Measurements from ENCODE around the gene ANAPC2. TPM values are rescaled to one million over a fixed set of nuclear protein-coding genes. Genes with fewer than 3 reads are reported as not detected.

Gene ANAPC2
- polyA plus RNA-seq, 2 of the 4 experiments (the other 2 are of a cell fraction): 17.5 to 40.7 TPM

DNA sequence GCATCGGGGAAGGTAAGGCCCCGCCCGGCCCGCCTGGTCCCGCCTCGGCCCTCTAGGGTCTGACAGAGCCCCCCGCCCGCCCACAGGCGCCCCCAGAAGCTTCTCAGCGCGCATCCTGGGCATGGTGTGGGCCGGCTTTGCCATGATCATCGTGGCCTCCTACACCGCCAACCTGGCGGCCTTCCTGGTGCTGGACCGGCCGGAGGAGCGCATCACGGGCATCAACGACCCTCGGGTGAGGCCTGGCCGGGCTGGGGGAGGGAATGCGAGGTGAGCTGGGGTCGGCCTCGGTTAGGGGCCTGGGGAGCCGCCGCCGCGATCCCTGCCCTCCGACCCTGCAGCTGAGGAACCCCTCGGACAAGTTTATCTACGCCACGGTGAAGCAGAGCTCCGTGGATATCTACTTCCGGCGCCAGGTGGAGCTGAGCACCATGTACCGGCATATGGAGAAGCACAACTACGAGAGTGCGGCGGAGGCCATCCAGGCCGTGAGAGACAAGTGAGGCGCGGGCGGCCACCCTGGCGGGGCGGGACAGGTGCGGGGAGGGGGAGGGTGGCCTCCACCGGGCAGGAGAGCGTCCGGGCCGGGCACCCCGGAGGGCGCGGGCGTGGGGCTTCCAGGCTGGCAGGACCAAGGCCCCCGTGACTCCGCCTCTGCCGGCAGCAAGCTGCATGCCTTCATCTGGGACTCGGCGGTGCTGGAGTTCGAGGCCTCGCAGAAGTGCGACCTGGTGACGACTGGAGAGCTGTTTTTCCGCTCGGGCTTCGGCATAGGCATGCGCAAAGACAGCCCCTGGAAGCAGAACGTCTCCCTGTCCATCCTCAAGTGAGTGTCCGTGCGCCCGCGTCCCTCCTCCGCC, 25.6 kb downstream of the ANAPC2 start:
- DNase-seq (ENCODE audit: low read depth in 1 of 2, low spot score in 1 of 2) (peak in 1 of 2 experiments; percentile 76), FAIRE-seq (no peak), ATAC-seq (peak; percentile 25 to 60; a peak in 5 of 6 replicates)
- Histone ChIP-seq H3K4me1 (peaks cover 29% of the 10 kb centered on the region), H3K4me3 (peak overlapping the region; percentile 38), H3K9me3 (no peaks in the 10 kb centered on the region), H3K4me2 (peak overlapping the region; percentile 76), H3K27ac (peak overlapping the region; percentile 54 to 85)
- ChIA-PET POLR2A (interaction anchor here (0.6 to 2.1 kb wide), 8 partner anchors 13 to 78 kb away, joined by 3 to 9 read pairs (median 4); partner anchors contain the start of genes RNF224, TPRN and TUBB4B), CTCF (interaction anchor here (0.7 to 7.4 kb wide), 14 partner anchors 8 to 96 kb away, joined by 3 to 57 read pairs (median 4); partner anchors contain the start of genes LRRC26, RNF224, SSNA1 and TMEM210)
- TF ChIP-seq CTCF (IDR thresholded peaks at IDR 0.05) (peak; percentile 14; the same call in 1 of the 3 replicates), MAFK (IDR thresholded peaks at IDR 0.05; ENCODE audit: partially characterized antibody) (no peak), RCOR1 (IDR thresholded peaks at IDR 0.05; ENCODE audit: low read depth, low read length) (no peak), GATA3 (IDR thresholded peaks at IDR 0.05; ENCODE audit: borderline replicate concordance) (no peak), EHF (CRISPR knock-in tag; IDR thresholded peaks at IDR 0.05) (no peak), SMC3 (IDR thresholded peaks at IDR 0.05) (0 out of 3 replicates have a peak, but pooled peaks have one; percentile 17), POLR2A (IDR thresholded peaks at IDR 0.05; ENCODE audit: low read length) (no peak), POLR2AphosphoS2 (conservative IDR thresholded peaks at IDR 0.05; ENCODE audit: low read length) (no peak), ZNF302 (CRISPR knock-in tag; IDR thresholded peaks at IDR 0.05) (no peak), ZC3H11A (IDR thresholded peaks at IDR 0.05) (no peak), RARB (CRISPR knock-in tag; IDR thresholded peaks at IDR 0.05) (no peak), RFX5 (IDR thresholded peaks at IDR 0.05) (no peak), FOXS1 (CRISPR knock-in tag; IDR thresholded peaks at IDR 0.05) (no peak), EHMT2 (IDR thresholded peaks at IDR 0.05; ENCODE audit: low read depth) (no peak), HEYL (CRISPR knock-in tag; IDR thresholded peaks at IDR 0.05) (no peak), RNF2 (IDR thresholded peaks at IDR 0.05; ENCODE audit: borderline replicate concordance, low read depth) (no peak), CHD4 (IDR thresholded peaks at IDR 0.05; ENCODE audit: borderline replicate concordance) (no peak), SREBF2 (IDR thresholded peaks at IDR 0.05) (no peak), KDM1A (IDR thresholded peaks at IDR 0.05; ENCODE audit: low read depth) (no peak), ZSCAN20 (CRISPR knock-in tag; IDR thresholded peaks at IDR 0.05) (no peak), CEBPB (IDR thresholded peaks at IDR 0.05) (no peak), MYC (IDR thresholded peaks at IDR 0.05; ENCODE audit: borderline replicate concordance, low read length) (no peak), E2F6 (IDR thresholded peaks at IDR 0.05; ENCODE audit: borderline replicate concordance, low read depth) (peak; percentile 78), FOSB (CRISPR knock-in tag; IDR thresholded peaks at IDR 0.05) (no peak), RAD21 (conservative IDR thresholded peaks at IDR 0.05 in 1 of 2, IDR thresholded peaks at IDR 0.05 in 1 of 2) (no peak), JUNB (IDR thresholded peaks at IDR 0.05) (no peak), CBX8 (IDR thresholded peaks at IDR 0.05) (no peak)
- TF ChIP-seq, protein P1, sequence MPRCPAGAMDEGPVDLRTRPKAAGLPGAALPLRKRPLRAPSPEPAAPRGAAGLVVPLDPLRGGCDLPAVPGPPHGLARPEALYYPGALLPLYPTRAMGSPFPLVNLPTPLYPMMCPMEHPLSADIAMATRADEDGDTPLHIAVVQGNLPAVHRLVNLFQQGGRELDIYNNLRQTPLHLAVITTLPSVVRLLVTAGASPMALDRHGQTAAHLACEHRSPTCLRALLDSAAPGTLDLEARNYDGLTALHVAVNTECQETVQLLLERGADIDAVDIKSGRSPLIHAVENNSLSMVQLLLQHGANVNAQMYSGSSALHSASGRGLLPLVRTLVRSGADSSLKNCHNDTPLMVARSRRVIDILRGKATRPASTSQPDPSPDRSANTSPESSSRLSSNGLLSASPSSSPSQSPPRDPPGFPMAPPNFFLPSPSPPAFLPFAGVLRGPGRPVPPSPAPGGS (IDR thresholded peaks at IDR 0.05): no peak
- TF ChIP-seq, protein P2, sequence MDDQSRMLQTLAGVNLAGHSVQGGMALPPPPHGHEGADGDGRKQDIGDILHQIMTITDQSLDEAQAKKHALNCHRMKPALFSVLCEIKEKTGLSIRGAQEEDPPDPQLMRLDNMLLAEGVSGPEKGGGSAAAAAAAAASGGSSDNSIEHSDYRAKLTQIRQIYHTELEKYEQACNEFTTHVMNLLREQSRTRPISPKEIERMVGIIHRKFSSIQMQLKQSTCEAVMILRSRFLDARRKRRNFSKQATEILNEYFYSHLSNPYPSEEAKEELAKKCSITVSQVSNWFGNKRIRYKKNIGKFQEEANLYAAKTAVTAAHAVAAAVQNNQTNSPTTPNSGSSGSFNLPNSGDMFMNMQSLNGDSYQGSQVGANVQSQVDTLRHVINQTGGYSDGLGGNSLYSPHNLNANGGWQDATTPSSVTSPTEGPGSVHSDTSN (IDR thresholded peaks at IDR 0.05): no peak
- TF ChIP-seq, protein P3, sequence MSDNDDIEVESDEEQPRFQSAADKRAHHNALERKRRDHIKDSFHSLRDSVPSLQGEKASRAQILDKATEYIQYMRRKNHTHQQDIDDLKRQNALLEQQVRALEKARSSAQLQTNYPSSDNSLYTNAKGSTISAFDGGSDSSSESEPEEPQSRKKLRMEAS (IDR thresholded peaks at IDR 0.05): peak; percentile 50; the same call in 1 of the 2 replicates
- WGBS (ENCODE audit: missing lambda C conversion rate): 19% methylated on average over 31 of the region's 74 CpGs
